Stomach (tissue), 4 donors: Measurements from ENCODE around the gene COL12A1.

Source experiments
- POLR2A ChIP-seq, 4 donors: fragments of 450-650 bp; IDR thresholded peaks; one replicate each; pipeline ENCODE4 v1.6.1; 2016; ENCODE audit warnings: antibody characterized with exemption in 4 of 4, control low read depth in 2 of 4, mild to moderate bottlenecking in 1 of 4, moderate library complexity in 1 of 4
- TF ChIP-seq, protein P1 (sequence below), 7 experiments: fragments of 450-650 bp in 4 of 7; fragments of 200-600 bp in 3 of 7; sonication (generic) in 3 of 7; IDR thresholded peaks; one replicate each; pipeline ENCODE4 v1.5.1; 2016 to 2019; ENCODE audit warnings: antibody characterized with exemption in 7 of 7, control low read depth in 2 of 7, mild to moderate bottlenecking in 1 of 7

DNA sequence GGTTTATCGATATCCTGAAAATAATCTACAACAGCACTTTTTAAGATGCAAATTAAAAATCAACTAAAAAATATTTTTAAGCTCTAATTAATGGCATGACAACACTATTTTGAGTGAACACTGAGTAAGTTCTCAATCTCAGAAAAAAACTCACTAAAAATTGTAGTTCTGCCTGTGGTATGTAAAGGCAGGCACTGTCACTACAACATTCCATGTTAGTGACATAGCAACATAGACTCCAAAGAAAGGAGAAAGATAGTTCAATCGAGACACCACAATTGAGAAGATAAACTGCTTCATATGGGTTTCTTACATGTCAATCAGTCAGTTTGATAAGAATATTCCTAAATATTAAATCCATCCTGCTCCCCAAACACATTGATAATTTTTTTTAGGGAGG lies 38.0 kb downstream of the COL12A1 start:
- TF ChIP-seq, protein P1, sequence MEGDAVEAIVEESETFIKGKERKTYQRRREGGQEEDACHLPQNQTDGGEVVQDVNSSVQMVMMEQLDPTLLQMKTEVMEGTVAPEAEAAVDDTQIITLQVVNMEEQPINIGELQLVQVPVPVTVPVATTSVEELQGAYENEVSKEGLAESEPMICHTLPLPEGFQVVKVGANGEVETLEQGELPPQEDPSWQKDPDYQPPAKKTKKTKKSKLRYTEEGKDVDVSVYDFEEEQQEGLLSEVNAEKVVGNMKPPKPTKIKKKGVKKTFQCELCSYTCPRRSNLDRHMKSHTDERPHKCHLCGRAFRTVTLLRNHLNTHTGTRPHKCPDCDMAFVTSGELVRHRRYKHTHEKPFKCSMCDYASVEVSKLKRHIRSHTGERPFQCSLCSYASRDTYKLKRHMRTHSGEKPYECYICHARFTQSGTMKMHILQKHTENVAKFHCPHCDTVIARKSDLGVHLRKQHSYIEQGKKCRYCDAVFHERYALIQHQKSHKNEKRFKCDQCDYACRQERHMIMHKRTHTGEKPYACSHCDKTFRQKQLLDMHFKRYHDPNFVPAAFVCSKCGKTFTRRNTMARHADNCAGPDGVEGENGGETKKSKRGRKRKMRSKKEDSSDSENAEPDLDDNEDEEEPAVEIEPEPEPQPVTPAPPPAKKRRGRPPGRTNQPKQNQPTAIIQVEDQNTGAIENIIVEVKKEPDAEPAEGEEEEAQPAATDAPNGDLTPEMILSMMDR (IDR thresholded peaks at IDR 0.05) = no peak
- no peak for TF ChIP-seq POLR2A (IDR thresholded peaks at IDR 0.05)
